ENCODE results near the gene GPR18.

Gene GPR18

DNA sequence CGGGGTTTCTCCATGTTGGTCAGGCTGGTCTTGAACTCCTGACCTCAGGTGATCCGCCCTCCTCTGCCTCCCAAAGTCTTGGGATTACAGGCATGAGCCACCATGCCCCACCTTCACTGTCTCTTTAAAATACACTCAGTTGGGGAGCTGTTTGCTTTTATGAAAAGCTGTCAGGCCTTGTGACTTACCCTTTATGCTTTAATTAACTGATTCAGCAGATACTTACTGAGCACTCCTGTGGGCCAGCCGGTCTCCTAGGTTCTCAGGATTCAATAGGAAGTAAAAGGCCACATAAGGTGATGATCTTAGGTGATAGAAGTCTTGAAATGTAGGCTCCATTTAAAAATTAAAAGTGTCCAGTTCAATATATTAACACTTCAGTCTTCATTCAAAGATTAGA lies 50.0 kb downstream of the GPR18 start:
- no peak overlapping the region for H3K9ac ChIP-seq (ENCODE audit: low read length in 2 of 2)
- H3K4me1 ChIP-seq (ENCODE audit: control insufficient read depth, insufficient read depth, low read length), result no peaks in the 10 kb centered on the region
- H3K4me3 ChIP-seq (ENCODE audit: low read length in 2 of 2), result no peak overlapping the region
- peaks cover 4 to 11% of the 10 kb centered on the region in 2 donors for H3K36me3 ChIP-seq (ENCODE audit: control insufficient read depth in 2 of 2, insufficient read depth in 2 of 2, low read length in 2 of 2)
- no peak overlapping the region for H3K27ac ChIP-seq (ENCODE audit: low read length)
- no peaks in the 10 kb centered on the region for H3K9me3 ChIP-seq (ENCODE audit: control insufficient read depth in 2 of 2, low read length in 2 of 2)
- H3K27me3 ChIP-seq (ENCODE audit: control insufficient read depth in 1 of 2, insufficient read depth in 2 of 2, low read length in 2 of 2), result no peaks in the 10 kb centered on the region

DNA sequence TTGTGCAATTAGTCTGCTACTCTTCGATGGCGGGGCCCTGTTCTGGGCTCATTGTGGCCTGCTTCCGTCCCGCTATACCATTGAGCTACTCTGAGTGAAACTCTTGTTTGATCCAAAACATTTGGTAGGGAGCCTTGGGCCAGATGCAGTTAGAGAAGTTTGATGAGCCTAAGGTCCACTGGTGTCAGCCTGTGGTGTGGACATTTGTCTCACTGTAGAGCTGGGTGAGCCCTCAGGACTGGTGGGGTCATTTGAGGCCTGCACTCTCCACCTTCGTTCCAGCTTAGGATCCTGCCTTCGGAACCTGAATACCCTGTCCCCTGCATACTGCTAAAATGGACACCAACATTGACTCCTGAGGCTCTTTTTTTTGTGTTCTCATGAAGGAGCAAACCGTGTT lies 50.7 kb downstream of the GPR18 start:
- H3K27ac ChIP-seq (ENCODE audit: low read length), result no peak overlapping the region
- peaks cover 2% of the 10 kb centered on the region for H3K4me1 ChIP-seq (ENCODE audit: control insufficient read depth, insufficient read depth, low read length)
- no peak overlapping the region for H3K4me3 ChIP-seq (ENCODE audit: low read length in 2 of 2)

DNA sequence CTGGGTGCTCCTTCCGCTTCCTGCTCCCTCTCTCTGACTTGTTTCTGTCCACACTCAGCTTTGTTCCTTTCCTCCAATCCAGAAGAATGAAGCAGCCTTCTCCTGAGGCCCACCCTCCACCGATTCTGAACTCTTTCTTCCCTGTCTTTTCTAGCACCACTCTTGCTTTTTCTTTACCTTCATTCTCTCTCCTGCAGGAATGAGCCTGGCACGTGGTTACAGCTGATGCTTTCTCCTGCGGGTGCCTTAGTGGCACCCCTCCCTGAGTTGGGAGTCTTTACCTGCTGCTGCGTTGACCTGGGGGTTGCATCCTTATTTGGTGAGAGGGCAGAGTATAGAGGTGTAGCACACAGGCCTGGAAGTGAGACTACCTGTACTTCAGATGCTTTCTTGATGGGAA lies 51.3 kb downstream of the GPR18 start:
- Histone ChIP-seq H3K27ac (ENCODE audit: low read length) (no peak overlapping the region), H3K4me1 (ENCODE audit: control insufficient read depth, insufficient read depth, low read length) (peaks cover 7% of the 10 kb centered on the region), H3K9ac (ENCODE audit: low read length in 2 of 2) (no peak overlapping the region), H3K4me3 (ENCODE audit: low read length in 2 of 2) (no peak overlapping the region), H3K36me3 (ENCODE audit: control insufficient read depth in 2 of 2, insufficient read depth in 2 of 2, low read length in 2 of 2) (peaks cover 4 to 11% of the 10 kb centered on the region in 2 donors), H3K9me3 (ENCODE audit: control insufficient read depth in 2 of 2, low read length in 2 of 2) (no peaks in the 10 kb centered on the region), H3K27me3 (ENCODE audit: control insufficient read depth in 1 of 2, insufficient read depth in 2 of 2, low read length in 2 of 2) (no peaks in the 10 kb centered on the region)

More for the DNA sequence above, 50.7 kb downstream of the GPR18 start:
- Histone ChIP-seq H3K36me3 (ENCODE audit: control insufficient read depth in 2 of 2, insufficient read depth in 2 of 2, low read length in 2 of 2) (peaks cover 4 to 11% of the 10 kb centered on the region in 2 donors), H3K9ac (ENCODE audit: low read length in 2 of 2) (no peak overlapping the region), H3K27me3 (ENCODE audit: control insufficient read depth in 1 of 2, insufficient read depth in 2 of 2, low read length in 2 of 2) (no peaks in the 10 kb centered on the region), H3K9me3 (ENCODE audit: control insufficient read depth in 2 of 2, low read length in 2 of 2) (no peaks in the 10 kb centered on the region)

DNA sequence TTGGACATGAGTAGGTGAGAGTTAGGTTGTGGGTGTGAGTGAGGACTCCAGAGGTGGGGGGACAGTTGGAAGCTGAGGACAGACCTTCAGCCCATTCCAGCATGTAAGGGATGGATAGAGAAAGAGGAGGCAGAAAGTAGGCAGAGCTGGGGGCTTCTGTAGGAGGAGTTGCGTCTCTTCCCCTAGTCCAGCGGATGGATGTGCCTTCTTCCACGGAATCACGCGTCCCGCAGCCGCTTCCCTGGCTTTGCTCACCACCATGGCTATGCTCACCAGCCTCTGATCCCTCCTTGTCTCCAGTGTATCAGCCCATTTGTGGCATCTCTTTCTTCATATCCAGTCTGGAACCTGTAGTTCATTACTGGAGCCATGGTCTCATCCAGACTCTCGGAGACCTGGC lies 52.0 kb downstream of the GPR18 start:
- no peaks in the 10 kb centered on the region for H3K9me3 ChIP-seq (ENCODE audit: control insufficient read depth in 2 of 2, low read length in 2 of 2)
- H3K36me3 ChIP-seq (ENCODE audit: control insufficient read depth in 2 of 2, insufficient read depth in 2 of 2, low read length in 2 of 2), result peaks cover 3 to 11% of the 10 kb centered on the region in 2 donors
- no peak overlapping the region for H3K27ac ChIP-seq (ENCODE audit: low read length)
- H3K4me3 ChIP-seq (ENCODE audit: low read length in 2 of 2), result no peak overlapping the region
- H3K27me3 ChIP-seq (ENCODE audit: control insufficient read depth in 1 of 2, insufficient read depth in 2 of 2, low read length in 2 of 2), result no peaks in the 10 kb centered on the region
- H3K4me1 ChIP-seq (ENCODE audit: control insufficient read depth, insufficient read depth, low read length), result peaks cover 11% of the 10 kb centered on the region
- no peak overlapping the region for H3K9ac ChIP-seq (ENCODE audit: low read length in 2 of 2)

DNA sequence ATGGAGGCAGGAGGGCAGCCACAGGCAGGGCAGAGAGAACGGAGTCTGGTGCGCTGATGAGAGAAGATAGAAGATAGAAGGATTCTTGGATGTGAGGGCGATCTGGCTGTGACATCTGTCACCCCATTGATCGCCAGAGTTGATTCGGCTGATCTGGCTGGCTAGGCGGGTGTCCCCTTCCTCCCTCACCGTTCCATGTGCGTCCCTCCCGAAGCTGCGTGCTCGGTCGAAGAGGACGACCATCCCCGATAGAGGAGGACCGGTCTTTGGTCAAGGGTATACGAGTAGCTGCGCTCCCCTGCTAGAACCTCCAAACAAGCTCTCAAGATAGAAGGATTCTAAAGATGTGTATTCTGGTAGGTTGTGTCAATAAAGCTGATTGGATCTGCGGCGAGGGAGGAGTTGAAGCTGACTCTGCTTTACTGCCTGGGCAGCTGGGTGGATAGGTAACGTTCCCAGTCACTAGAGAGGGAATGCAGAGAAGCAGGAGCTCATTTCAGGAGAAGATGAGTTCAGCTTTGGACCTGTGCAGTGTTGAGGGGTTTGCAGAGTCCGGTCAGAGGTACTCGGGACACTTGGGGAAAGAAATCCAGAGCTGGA lies 52.5 kb downstream of the GPR18 start:
- no peak overlapping the region for H3K27ac ChIP-seq (ENCODE audit: low read length)
- no peak overlapping the region for H3K4me3 ChIP-seq (ENCODE audit: low read length in 2 of 2)
- H3K36me3 ChIP-seq (ENCODE audit: control insufficient read depth in 2 of 2, insufficient read depth in 2 of 2, low read length in 2 of 2), result peaks cover 3 to 11% of the 10 kb centered on the region in 2 donors
- H3K27me3 ChIP-seq (ENCODE audit: control insufficient read depth in 1 of 2, insufficient read depth in 2 of 2, low read length in 2 of 2), result no peaks in the 10 kb centered on the region
- no peak overlapping the region for H3K9ac ChIP-seq (ENCODE audit: low read length in 2 of 2)
- peaks cover 11% of the 10 kb centered on the region for H3K4me1 ChIP-seq (ENCODE audit: control insufficient read depth, insufficient read depth, low read length)
- no peaks in the 10 kb centered on the region for H3K9me3 ChIP-seq (ENCODE audit: control insufficient read depth in 2 of 2, low read length in 2 of 2)

Data from stomach smooth muscle (tissue), 2 donors.